DND-41 (cell line): ENCODE measurements around the gene MED29.

ENCODE experiments used
- ATAC-seq: fragments of 200-7000 bp; cut with Tn5 transposase; 3 replicates; pipeline ENCODE4 v1.9.1; 2021; ENCODE audit warnings: low read depth; ENCODE audit not compliant: insufficient read depth
- DNase-seq: peaks from one replicate; pipeline ENCODE4 v3.0.0-alpha.2; 2020
- H2AFZ ChIP-seq: 2 replicates; pipeline ENCODE4 v1.6.0; 2012; ENCODE audit warnings: low read depth, low read length
- H3K27ac ChIP-seq: 2 replicates; pipeline ENCODE4 v1.5.1; 2012; ENCODE audit warnings: low read length, inconsistent platforms
- H3K27me3 ChIP-seq: fragments of 200-600 bp; sonication (generic); 2 replicates; pipeline ENCODE4 v1.6.0; 2012; ENCODE audit warnings: low read length, mild to moderate bottlenecking, inconsistent platforms; ENCODE audit not compliant: insufficient read depth, poor library complexity
- H3K36me3 ChIP-seq: 2 replicates; pipeline ENCODE4 v1.5.1; 2012; ENCODE audit warnings: low read length, inconsistent platforms; ENCODE audit not compliant: insufficient read depth
- H3K4me1 ChIP-seq: 2 replicates; pipeline ENCODE4 v1.5.1; 2012; ENCODE audit warnings: mild to moderate bottlenecking, low read length; ENCODE audit not compliant: insufficient read depth
- H3K4me2 ChIP-seq: 2 replicates; pipeline ENCODE4 v1.6.0; 2012; ENCODE audit warnings: mild to moderate bottlenecking, moderate library complexity, low read length, inconsistent platforms; ENCODE audit not compliant: insufficient read depth
- H3K4me3 ChIP-seq, 2 experiments: fragments of 200-600 bp in 1 of 2; shearing (Covaris generic) in 1 of 2; 2 replicates each; pipeline ENCODE4 v1.5.1; 2012 to 2016; ENCODE audit warnings: inconsistent platforms in 2 of 2, low read length in 2 of 2, mild to moderate bottlenecking in 2 of 2, low read depth in 1 of 2, moderate library complexity in 1 of 2
- H3K79me2 ChIP-seq: 2 replicates; pipeline ENCODE4 v1.6.0; 2012; ENCODE audit warnings: low read length, inconsistent platforms; ENCODE audit not compliant: insufficient read depth
- H3K9ac ChIP-seq: 2 replicates; pipeline ENCODE4 v1.6.0; 2012; ENCODE audit warnings: low read depth, mild to moderate bottlenecking, inconsistent platforms, low read length, moderate library complexity
- H3K9me3 ChIP-seq: 2 replicates; pipeline ENCODE4 v1.5.1; 2012; ENCODE audit warnings: low read length, moderate library complexity, mild to moderate bottlenecking, inconsistent platforms; ENCODE audit not compliant: insufficient read depth, severe bottlenecking
- H4K20me1 ChIP-seq: 2 replicates; pipeline ENCODE4 v1.6.0; 2012; ENCODE audit warnings: low read length; ENCODE audit not compliant: insufficient read depth
- EZH2 ChIP-seq: IDR thresholded peaks from 3 replicates; pipeline ENCODE4 v1.6.1; 2012; ENCODE audit warnings: borderline replicate concordance, low read depth, mild to moderate bottlenecking, moderate library complexity, low read length, inconsistent platforms; ENCODE audit not compliant: severe bottlenecking
- TF ChIP-seq, protein P1 (sequence below): IDR thresholded peaks from 2 replicates; pipeline ENCODE4 v1.5.1; 2012; ENCODE audit warnings: borderline replicate concordance, low read length, moderate library complexity, mild to moderate bottlenecking; ENCODE audit not compliant: poor library complexity, severe bottlenecking; ENCODE audit errors: extremely low read depth

MED29 gene, protein sequence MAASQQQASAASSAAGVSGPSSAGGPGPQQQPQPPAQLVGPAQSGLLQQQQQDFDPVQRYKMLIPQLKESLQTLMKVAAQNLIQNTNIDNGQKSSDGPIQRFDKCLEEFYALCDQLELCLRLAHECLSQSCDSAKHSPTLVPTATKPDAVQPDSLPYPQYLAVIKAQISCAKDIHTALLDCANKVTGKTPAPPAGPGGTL

DNA sequence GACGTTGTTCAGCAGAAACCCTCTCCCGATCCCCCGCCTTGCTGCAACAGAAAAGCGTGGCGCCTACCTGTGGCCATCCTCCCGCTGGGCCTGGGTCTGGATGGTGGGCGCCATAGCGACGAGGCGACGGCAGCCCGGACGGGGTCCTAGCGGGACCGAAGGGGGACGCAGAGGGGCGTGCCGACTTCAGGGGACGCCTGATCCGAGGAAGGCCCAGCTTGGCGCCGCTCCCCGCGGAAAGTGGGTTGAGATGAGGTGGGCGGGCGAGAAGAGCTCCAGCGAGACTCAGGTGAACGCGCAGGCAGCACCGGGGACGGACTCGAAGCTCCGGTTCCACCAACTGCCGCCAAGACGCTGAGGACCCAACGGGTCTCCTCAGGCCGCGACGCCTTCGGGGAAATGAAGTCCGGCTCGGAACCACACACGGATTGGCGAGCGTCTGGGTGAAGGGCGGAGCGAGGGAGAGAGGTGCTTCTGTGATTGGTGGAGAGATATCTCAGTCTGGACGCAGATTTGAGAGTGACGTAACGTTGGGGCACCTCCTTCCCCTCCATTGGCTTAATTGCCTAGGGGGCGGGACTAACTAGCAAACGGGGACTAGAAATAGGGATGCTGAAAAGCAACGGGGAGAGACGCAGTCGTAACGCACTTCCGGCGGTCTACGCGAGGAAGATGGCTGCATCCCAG lies at the start of gene MED29, which contains the start of gene PAF1:
TSS of gene MED29 (plus strand) at position 628 of the 687 bp plus-strand sequence. CDS start at position 673, 45 bp downstream.
TSS of gene PAF1 (minus strand) at position 356 of the 687 bp plus-strand sequence. CDS start at position 114, 242 bp downstream.
- peak within 1 kb of the TSS; percentile 92 to 95 for H3K4me3 ChIP-seq
- peaks cover 15% of the 10 kb centered on the region for H4K20me1 ChIP-seq
- H2AFZ ChIP-seq, result peak within 1 kb of the TSS; percentile 94
- H3K9ac ChIP-seq, result peak within 1 kb of the TSS; percentile 84
- H3K27me3 ChIP-seq, result no peaks in the 10 kb centered on the region
- ATAC-seq (peak; percentile 96), DNase-seq (peak; percentile 99)
- H3K4me2 ChIP-seq, result peak within 1 kb of the TSS; percentile 96
- no peaks in the 10 kb centered on the region for H3K9me3 ChIP-seq
- peaks cover 39% of the 10 kb centered on the region for H3K4me1 ChIP-seq
- H3K79me2 ChIP-seq, result peaks cover 45% of the 10 kb centered on the region
- H3K27ac ChIP-seq, result peak within 1 kb of the TSS; percentile 92
- peaks cover 57% of the 10 kb centered on the region for H3K36me3 ChIP-seq
- TF ChIP-seq EZH2, result no peak
- TF ChIP-seq, protein P1, sequence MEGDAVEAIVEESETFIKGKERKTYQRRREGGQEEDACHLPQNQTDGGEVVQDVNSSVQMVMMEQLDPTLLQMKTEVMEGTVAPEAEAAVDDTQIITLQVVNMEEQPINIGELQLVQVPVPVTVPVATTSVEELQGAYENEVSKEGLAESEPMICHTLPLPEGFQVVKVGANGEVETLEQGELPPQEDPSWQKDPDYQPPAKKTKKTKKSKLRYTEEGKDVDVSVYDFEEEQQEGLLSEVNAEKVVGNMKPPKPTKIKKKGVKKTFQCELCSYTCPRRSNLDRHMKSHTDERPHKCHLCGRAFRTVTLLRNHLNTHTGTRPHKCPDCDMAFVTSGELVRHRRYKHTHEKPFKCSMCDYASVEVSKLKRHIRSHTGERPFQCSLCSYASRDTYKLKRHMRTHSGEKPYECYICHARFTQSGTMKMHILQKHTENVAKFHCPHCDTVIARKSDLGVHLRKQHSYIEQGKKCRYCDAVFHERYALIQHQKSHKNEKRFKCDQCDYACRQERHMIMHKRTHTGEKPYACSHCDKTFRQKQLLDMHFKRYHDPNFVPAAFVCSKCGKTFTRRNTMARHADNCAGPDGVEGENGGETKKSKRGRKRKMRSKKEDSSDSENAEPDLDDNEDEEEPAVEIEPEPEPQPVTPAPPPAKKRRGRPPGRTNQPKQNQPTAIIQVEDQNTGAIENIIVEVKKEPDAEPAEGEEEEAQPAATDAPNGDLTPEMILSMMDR, result peak; percentile 23

DNA sequence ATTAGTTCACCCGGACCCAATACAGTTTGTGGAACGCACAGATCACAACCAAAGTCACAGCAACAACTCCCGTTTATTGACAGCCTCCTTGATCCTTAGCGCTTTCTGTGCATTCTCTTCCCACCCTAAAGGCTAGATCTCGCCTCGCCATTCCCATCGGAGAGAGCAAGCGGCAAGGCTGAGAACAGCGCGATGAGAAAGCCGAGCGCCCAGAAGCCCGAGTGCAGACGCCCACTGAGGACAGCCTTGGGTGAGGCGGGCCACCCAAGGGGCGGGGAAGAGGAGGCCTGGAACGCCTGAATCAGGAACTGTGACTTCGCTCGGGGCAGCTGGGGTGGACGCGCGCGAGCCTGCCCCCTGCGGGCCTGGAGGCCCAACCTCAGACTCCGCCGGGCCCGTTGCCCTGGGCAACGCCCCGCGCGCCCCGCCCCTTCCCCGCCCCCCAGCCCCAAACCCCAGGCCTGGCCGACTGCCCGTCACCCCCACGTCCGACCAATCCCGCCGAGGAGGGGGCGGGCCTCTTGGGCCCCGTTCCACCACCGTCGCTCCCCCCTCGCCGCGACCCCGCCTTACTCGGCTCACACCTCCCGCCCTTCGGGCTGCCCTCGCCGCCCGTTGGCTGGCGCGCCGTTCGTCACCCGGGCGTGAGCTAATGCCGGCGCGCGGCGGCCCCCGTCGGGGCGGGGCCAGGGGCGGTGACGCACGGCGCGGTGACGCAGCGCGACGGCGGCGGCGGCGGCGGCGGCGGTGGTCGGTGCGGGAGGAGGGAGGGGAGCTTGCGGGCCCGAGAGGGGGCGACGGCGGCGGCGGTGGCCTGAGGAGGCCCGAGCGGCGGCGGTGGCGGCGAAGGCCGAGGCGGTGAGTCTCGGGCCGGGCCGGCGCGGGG lies 49.2 kb upstream of the MED29 start, which contains the start of gene SAMD4B:
TSS of gene SAMD4B (plus strand) at position 703 of the 886 bp plus-strand sequence. CDS start 14,473 bp downstream, outside the sequence.
- peak within 1 kb of the TSS; percentile 87 for H3K4me2 ChIP-seq
- H3K4me1 ChIP-seq, result peaks cover 58% of the 10 kb centered on the region
- peak within 1 kb of the TSS; percentile 81 to 83 for H3K4me3 ChIP-seq

DNA sequence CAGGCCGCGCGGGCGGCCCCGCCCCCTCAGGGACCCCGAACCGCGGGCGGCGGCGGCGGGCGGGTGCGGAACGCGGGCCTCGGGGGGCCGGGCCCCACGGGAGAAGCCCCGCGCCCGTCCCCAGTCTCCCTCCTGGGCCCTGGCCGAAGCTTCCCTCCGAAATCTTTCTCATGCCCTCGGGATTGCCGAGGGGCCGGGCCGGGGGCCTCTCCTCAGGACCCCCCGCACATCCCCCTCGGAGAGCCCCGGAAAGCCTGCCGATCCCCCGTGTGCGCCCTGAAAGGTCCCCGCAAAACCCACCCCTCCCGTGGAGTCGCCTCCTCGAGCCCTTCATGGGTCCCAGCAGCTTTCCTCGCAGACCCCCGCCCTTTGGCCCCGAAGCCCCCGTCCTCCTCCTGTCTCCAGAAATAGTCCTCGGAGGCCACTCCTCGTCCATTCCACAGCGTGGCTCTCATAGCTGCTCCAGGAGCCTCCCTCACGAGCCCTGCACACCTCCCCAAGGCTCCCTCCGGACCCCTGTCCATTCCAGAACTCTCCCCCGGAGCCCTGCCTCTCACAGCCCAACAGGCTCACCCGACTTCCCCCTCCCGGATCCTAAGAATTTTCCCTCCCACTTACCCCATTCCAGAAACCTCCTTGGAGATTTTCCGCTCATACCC lies 48.4 kb upstream of the MED29 start:
- peak overlapping the region; percentile 69 to 73; a peak in 3 of 4 replicates for H3K4me3 ChIP-seq
- peak overlapping the region; percentile 19; the same call in 1 of the 2 replicates for H2AFZ ChIP-seq
- peaks cover 53% of the 10 kb centered on the region for H3K4me1 ChIP-seq
- no peaks in the 10 kb centered on the region for H3K27me3 ChIP-seq
- peaks cover 46% of the 10 kb centered on the region for H4K20me1 ChIP-seq
- DNase-seq (no peak), ATAC-seq (no peak)
- TF ChIP-seq, protein P1, result no peak
- TF ChIP-seq EZH2, result no peak
- peaks cover 24% of the 10 kb centered on the region for H3K36me3 ChIP-seq
- H3K9me3 ChIP-seq, result no peaks in the 10 kb centered on the region
- peaks cover 75% of the 10 kb centered on the region for H3K79me2 ChIP-seq
- peak overlapping the region; percentile 77 for H3K9ac ChIP-seq
- peak overlapping the region; percentile 58 for H3K27ac ChIP-seq
- H3K4me2 ChIP-seq, result peak overlapping the region; percentile 76

More for the DNA sequence above, 49.2 kb upstream of the MED29 start, which contains the start of gene SAMD4B:
- DNase-seq (peak; percentile 99), ATAC-seq (peak; percentile 92)
- Histone ChIP-seq H3K79me2 (peaks cover 67% of the 10 kb centered on the region), H3K27me3 (no peaks in the 10 kb centered on the region), H3K9ac (peak within 1 kb of the TSS; percentile 88), H3K9me3 (no peaks in the 10 kb centered on the region), H3K27ac (peak within 1 kb of the TSS; percentile 97), H3K36me3 (peaks cover 17% of the 10 kb centered on the region), H2AFZ (peak within 1 kb of the TSS; percentile 93), H4K20me1 (peaks cover 38% of the 10 kb centered on the region)
- TF ChIP-seq, protein P1, result peak; percentile 77
- no peak for TF ChIP-seq EZH2
